Measurements from ENCODE around the gene ODAD3. TPM values are rescaled to one million over a fixed set of nuclear protein-coding genes. Genes with fewer than 3 reads are reported as not detected.

Gene ODAD3
- total and polyA plus RNA-seq, 10 of the 15 experiments (the other 5 are each of a cell fraction or from before 2014, with no cell fraction given) = 0.11 to 0.39 (median 0.28) TPM; not detected in 7

GRCh38 chr19:11435057-11435832 is at the start of gene ODAD3, which contains the start of gene PRKCSH (continued):
- 0 out of 2 replicates have a peak, but pooled peaks have one; percentile 17 for TF ChIP-seq ZBTB33 (IDR thresholded peaks at IDR 0.05)
- TF ChIP-seq, protein P1, sequence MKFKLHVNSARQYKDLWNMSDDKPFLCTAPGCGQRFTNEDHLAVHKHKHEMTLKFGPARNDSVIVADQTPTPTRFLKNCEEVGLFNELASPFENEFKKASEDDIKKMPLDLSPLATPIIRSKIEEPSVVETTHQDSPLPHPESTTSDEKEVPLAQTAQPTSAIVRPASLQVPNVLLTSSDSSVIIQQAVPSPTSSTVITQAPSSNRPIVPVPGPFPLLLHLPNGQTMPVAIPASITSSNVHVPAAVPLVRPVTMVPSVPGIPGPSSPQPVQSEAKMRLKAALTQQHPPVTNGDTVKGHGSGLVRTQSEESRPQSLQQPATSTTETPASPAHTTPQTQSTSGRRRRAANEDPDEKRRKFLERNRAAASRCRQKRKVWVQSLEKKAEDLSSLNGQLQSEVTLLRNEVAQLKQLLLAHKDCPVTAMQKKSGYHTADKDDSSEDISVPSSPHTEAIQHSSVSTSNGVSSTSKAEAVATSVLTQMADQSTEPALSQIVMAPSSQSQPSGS (IDR thresholded peaks at IDR 0.05; ENCODE audit: low read length) = no peak
- TF ChIP-seq ATF7 (IDR thresholded peaks at IDR 0.05; ENCODE audit: low read depth) = peak; percentile 68
- TF ChIP-seq, protein P2, sequence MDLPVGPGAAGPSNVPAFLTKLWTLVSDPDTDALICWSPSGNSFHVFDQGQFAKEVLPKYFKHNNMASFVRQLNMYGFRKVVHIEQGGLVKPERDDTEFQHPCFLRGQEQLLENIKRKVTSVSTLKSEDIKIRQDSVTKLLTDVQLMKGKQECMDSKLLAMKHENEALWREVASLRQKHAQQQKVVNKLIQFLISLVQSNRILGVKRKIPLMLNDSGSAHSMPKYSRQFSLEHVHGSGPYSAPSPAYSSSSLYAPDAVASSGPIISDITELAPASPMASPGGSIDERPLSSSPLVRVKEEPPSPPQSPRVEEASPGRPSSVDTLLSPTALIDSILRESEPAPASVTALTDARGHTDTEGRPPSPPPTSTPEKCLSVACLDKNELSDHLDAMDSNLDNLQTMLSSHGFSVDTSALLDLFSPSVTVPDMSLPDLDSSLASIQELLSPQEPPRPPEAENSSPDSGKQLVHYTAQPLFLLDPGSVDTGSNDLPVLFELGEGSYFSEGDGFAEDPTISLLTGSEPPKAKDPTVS (IDR thresholded peaks at IDR 0.05; ENCODE audit: low read depth, low read length) = peak; percentile 48; the same call in 1 of the 2 replicates
- TF ChIP-seq TCF12 (IDR thresholded peaks at IDR 0.05; ENCODE audit: low read depth, low read length) = 0 out of 2 replicates have a peak, but pooled peaks have one; percentile 27
- no peak for TF ChIP-seq ZNF217 (IDR thresholded peaks at IDR 0.05)
- peak; percentile 100 for TF ChIP-seq YY1 (IDR thresholded peaks at IDR 0.05; ENCODE audit: low read depth, low read length)
- TF ChIP-seq TCF3 (IDR thresholded peaks at IDR 0.05; ENCODE audit: borderline replicate concordance, insufficient read depth, low read depth, low read length) = no peak
- TF ChIP-seq EGR1 (IDR thresholded peaks at IDR 0.05; ENCODE audit: borderline replicate concordance in 1 of 2, low read depth in 2 of 2, low read length in 2 of 2) = peak in 1 of 2 experiments; percentile 63; a peak in 1 of 3 replicates
- TF ChIP-seq ZNF384 (IDR thresholded peaks at IDR 0.05; ENCODE audit: borderline replicate concordance, low read depth, low read length) = no peak
- peak; percentile 49; the same call in 1 of the 2 replicates for TF ChIP-seq HDGF (IDR thresholded peaks at IDR 0.05)
- TF ChIP-seq, protein P3, sequence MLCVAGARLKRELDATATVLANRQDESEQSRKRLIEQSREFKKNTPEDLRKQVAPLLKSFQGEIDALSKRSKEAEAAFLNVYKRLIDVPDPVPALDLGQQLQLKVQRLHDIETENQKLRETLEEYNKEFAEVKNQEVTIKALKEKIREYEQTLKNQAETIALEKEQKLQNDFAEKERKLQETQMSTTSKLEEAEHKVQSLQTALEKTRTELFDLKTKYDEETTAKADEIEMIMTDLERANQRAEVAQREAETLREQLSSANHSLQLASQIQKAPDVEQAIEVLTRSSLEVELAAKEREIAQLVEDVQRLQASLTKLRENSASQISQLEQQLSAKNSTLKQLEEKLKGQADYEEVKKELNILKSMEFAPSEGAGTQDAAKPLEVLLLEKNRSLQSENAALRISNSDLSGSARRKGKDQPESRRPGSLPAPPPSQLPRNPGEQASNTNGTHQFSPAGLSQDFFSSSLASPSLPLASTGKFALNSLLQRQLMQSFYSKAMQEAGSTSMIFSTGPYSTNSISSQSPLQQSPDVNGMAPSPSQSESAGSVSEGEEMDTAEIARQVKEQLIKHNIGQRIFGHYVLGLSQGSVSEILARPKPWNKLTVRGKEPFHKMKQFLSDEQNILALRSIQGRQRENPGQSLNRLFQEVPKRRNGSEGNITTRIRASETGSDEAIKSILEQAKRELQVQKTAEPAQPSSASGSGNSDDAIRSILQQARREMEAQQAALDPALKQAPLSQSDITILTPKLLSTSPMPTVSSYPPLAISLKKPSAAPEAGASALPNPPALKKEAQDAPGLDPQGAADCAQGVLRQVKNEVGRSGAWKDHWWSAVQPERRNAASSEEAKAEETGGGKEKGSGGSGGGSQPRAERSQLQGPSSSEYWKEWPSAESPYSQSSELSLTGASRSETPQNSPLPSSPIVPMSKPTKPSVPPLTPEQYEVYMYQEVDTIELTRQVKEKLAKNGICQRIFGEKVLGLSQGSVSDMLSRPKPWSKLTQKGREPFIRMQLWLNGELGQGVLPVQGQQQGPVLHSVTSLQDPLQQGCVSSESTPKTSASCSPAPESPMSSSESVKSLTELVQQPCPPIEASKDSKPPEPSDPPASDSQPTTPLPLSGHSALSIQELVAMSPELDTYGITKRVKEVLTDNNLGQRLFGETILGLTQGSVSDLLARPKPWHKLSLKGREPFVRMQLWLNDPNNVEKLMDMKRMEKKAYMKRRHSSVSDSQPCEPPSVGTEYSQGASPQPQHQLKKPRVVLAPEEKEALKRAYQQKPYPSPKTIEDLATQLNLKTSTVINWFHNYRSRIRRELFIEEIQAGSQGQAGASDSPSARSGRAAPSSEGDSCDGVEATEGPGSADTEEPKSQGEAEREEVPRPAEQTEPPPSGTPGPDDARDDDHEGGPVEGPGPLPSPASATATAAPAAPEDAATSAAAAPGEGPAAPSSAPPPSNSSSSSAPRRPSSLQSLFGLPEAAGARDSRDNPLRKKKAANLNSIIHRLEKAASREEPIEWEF (IDR thresholded peaks at IDR 0.05; ENCODE audit: insufficient replicate concordance, low read depth, low read length) = no peak
- TF ChIP-seq TARDBP (IDR thresholded peaks at IDR 0.05; ENCODE audit: borderline replicate concordance) = peak; percentile 89
- TF ChIP-seq EP300 (IDR thresholded peaks at IDR 0.05; ENCODE audit: borderline replicate concordance in 1 of 2, control insufficient read depth in 1 of 2, low read depth in 2 of 2, low read length in 2 of 2) = peak in 1 of 2 experiments; percentile 44; a peak in 1 of 4 replicates
- TF ChIP-seq FOXK2 (IDR thresholded peaks at IDR 0.05) = no peak
- no peak for TF ChIP-seq CHD4 (IDR thresholded peaks at IDR 0.05)
- TF ChIP-seq SIX5 (IDR thresholded peaks at IDR 0.05; ENCODE audit: low read depth, low read length, severe bottlenecking) = peak; percentile 91

Measured in GM12878 (cell line).